ENCODE results near the gene ZNF793. TPM values are rescaled to one million over a fixed set of nuclear protein-coding genes. Genes with fewer than 3 reads are reported as not detected.

The ZNF793 gene
- 0.39 and 0.44 TPM in 2 replicates for total RNA-seq

DNA sequence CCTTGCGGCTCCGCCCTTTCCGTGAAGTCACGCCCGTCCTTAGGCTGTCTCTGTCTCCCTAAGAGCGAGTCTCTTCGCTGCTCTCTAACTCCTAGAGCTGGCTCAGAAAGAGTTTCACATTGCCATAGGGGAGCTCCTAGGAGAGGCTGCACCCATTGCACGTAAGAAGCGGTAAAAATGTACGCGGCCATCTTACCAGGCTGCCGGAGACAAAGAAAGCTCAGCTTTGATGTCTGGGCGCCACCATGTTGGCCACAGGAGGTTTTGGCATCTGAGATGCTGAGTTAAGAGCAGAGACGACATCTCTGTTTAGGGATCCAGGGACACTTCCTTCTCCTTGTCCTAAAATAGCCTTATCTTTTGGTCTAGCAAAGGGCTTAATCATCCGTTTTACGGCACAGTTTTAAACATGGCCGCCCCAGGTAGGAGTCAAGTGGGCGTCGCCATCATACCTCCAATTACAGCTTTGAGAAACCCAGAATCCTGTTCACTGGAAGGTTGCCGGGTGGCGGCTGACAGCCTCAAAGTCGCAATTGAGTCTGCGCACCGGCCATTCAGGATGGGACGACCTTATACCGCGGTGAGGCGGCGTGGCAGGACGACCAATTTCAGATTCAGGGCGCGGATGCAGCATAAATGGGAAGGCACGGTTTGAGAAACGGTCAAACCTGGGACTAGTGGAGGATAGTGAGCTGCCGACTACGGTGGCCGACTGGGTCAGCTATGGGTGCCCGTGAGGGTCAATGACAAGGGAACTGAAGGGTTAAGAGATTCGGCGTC lies at the start of gene ZNF793:
Gene ZNF793 (plus strand): TSS at position 553 of the 780 bp plus-strand sequence. CDS start 16,501 bp downstream, outside the sequence.
- H3K4me1 Mint-ChIP-seq (ENCODE audit: low read depth): no peaks in the 10 kb centered on the region
- H3K4me3 Mint-ChIP-seq: no peak within 1 kb of the TSS
- DNase-seq (ENCODE audit: low spot score): peak; percentile 21
- peaks cover 34% of the 10 kb centered on the region for H3K9me3 Mint-ChIP-seq
- no peak within 1 kb of the TSS for H3K27ac Mint-ChIP-seq
- H3K36me3 Mint-ChIP-seq (ENCODE audit: low read depth): peaks cover 3% of the 10 kb centered on the region
- intact Hi-C loops (cut with micrococcal nuclease): loop anchor here (5.0 kb wide), 1 partner anchor 39 kb away; the partner anchor contains the start of genes ZNF569 and ZNF570
- H3K27me3 Mint-ChIP-seq (ENCODE audit: insufficient read depth): no peaks in the 10 kb centered on the region

DNA sequence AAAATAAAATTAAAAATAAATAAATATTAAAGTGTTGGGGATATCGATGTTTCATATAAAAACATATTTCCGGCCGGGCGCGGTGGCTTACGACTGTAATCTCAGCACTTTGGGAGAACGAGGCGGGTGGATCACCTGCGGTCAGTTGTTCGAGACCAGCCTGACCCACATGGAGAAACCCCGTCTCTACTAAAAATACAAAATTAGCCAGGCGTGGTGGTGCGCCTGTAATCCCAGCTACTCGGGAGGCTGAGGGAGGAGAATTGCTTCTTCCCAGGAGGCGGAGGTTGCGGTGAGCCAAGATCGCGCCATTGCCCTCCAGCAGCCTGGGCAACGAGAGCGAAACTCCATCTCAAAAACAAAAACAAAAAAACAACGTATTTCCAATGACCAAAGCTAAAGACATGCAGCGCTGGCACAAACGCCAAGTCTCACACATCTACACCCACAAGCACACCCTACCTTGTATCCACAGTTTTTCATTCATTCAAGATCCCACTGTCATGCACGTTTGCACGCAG lies 40.4 kb upstream of the ZNF793 start:
- no peaks in the 10 kb centered on the region for H3K27me3 Mint-ChIP-seq (ENCODE audit: insufficient read depth)
- intact Hi-C loops (cut with micrococcal nuclease): loop anchor here (1.0 to 10.0 kb wide), 8 partner anchors 41 to 1352 kb away; partner anchors contain the start of genes CATSPERG, OVOL3, POLR2I and TBCB
- H3K9me3 Mint-ChIP-seq: peaks cover 24% of the 10 kb centered on the region
- H3K36me3 Mint-ChIP-seq (ENCODE audit: low read depth): peaks cover 24% of the 10 kb centered on the region
- peaks cover 27% of the 10 kb centered on the region for H3K4me1 Mint-ChIP-seq (ENCODE audit: low read depth)
- H3K4me3 Mint-ChIP-seq: peak overlapping the region; percentile 92
- H3K27ac Mint-ChIP-seq: peak overlapping the region; percentile 93
- no peak for DNase-seq (ENCODE audit: low spot score)

DNA sequence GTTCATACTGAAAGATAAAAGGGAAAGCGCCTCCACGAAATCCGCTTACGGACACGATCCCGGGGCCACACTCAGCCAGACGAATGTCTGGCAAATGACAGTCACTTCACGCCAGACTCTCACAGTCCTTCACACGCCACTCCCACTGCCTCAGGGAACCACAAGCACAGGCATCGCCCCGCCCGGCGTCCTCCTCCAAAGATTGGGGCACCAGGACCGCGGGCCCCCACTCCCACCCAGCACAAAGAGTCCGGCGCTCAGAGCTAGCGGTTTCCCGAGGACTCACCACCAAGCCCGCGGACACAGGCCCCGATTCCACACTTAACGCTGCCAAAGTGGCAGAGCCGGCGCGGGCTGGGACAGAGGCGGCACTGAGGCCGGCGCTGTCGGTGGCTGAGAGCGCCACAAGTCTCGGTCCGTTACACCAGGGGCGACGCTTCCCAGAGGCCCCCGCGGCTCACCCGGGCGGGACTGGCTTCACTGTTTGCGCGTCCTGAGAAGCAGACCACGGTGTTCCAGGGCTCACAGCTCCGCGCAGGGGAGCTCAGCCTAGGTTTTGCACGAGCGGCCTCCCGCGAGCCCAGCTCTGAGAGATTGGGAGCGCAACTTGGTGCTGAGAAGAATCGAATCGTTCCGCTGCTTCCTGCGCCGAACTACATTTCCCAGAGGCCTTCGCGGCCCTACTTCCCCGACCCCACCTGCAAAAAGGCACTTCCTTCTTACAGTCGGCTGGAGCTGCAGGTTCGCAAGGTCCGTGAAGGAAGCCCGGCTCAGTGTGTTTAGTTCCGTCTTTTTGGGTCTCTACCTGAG lies 39.7 kb upstream of the ZNF793 start, which contains the start of gene ZNF569:
Gene ZNF569 (minus strand): TSS at position 647 of the 810 bp plus-strand sequence. CDS start 22,523 bp downstream, outside the sequence.
- peak within 1 kb of the TSS; percentile 93 for H3K27ac Mint-ChIP-seq
- peak; percentile 85 for DNase-seq (ENCODE audit: low spot score)
- intact Hi-C loops (cut with micrococcal nuclease): loop anchor here (1.0 to 10.0 kb wide), 15 partner anchors 40 to 1352 kb away; partner anchors contain the start of genes CATSPERG, OVOL3, POLR2I and TBCB
- no peaks in the 10 kb centered on the region for H3K27me3 Mint-ChIP-seq (ENCODE audit: insufficient read depth)
- H3K4me3 Mint-ChIP-seq: peak within 1 kb of the TSS; percentile 92
- H3K4me1 Mint-ChIP-seq (ENCODE audit: low read depth): peaks cover 27% of the 10 kb centered on the region
- peaks cover 24% of the 10 kb centered on the region for H3K36me3 Mint-ChIP-seq (ENCODE audit: low read depth)
- peaks cover 24% of the 10 kb centered on the region for H3K9me3 Mint-ChIP-seq

DNA sequence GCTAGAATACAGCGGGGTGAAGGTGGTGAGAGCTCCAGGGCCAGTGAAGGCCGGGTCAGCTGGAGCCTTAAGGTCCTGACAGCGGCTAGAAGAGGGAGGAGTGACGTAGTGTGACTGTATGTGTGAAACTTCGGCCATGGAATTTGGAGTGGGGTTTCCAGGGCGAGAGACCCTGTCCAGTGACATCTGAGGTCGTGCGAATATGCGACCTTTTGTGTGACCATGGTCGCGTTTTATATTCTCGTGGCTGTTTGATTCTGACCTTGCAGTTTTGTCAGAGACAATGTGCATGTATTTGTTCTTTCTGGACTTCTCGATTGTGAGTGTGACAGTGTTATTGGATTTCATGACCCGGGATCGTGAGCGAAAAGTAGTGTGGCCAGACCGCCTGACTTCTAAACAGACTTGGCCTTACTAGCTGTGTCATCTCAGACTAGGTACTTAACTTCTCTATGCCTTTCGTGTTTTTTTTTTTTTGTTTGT lies 39.1 kb upstream of the ZNF793 start:
- Mint-ChIP-seq H3K4me1 (ENCODE audit: low read depth) (peaks cover 27% of the 10 kb centered on the region), H3K27me3 (ENCODE audit: insufficient read depth) (no peaks in the 10 kb centered on the region), H3K36me3 (ENCODE audit: low read depth) (peaks cover 24% of the 10 kb centered on the region), H3K27ac (peak overlapping the region; percentile 93), H3K9me3 (peaks cover 24% of the 10 kb centered on the region), H3K4me3 (peak overlapping the region; percentile 92)
- intact Hi-C loops (cut with micrococcal nuclease): loop anchor here (1.0 to 10.0 kb wide), 15 partner anchors 40 to 1353 kb away; partner anchors contain the start of genes CATSPERG, OVOL3, POLR2I and SIPA1L3
- no peak for DNase-seq (ENCODE audit: low spot score)

DNA sequence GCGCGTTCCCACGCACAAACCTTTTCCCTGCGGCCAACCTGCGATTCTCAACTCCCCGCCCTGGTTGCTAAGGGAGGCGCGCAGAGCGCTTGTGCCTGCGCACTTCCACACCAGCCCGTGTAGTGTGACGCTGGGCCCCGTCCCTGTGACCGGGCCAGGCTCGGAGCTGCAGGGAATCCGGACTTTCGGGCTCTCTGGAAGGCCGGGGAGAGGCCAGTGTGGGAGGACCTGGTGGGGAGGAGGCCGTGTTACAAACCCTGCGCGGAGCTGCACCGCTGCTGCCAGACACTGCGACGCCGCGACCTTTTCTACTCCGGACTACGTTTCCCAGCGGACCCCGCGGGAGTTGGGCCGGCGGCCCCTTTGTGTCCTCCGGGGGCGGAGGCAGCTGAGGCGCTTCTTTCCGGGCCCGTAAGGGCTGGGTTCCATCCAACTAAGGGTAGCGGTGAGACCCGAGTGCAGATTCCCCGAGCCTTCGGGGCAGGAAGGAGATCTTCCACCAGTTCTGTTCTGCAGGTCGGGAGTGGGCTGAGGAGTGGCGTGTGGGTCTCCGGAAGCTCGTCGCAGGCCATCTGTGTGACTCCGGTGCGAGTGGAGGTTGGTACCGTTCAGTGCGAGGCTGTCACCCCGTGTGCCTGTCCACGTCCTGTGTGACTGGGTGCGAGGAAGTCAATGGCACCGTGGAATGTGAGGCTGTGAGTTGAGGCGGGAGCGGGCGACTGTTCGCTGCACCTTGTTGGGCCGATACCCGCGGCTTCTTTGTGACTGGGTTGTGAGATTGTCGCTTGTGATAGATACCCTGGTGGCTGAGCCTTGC lies 37.6 kb upstream of the ZNF793 start, which contains the start of gene ZNF570:
Gene ZNF570 (plus strand): TSS at position 396 of the 817 bp plus-strand sequence. CDS start 999 bp downstream, outside the sequence.
- peak; percentile 85 for DNase-seq (ENCODE audit: low spot score)

DNA sequence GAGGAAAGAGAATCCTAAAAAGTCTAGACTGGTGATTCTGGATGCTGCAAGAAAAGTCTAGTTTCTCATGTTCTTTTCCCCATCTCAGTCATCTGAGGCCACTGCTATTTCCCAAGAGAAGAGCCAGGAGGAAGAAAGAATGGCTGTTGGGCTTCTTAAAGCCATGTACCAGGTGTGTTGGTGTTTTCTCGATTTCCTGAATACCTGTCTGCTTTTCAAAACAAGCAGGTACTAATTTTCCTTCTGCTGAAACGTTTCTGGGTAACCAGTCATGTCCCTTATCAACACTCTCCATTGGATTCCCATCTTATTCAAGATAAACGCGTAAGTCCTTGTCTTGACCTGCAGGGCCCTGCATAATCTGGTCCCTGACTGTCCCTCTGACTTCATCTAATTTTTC lies 36.5 kb upstream of the ZNF793 start:
- peak overlapping the region; percentile 92 for H3K4me3 Mint-ChIP-seq
- no peaks in the 10 kb centered on the region for H3K27me3 Mint-ChIP-seq (ENCODE audit: insufficient read depth)
- H3K27ac Mint-ChIP-seq: peak overlapping the region; percentile 93
- peaks cover 27% of the 10 kb centered on the region for H3K4me1 Mint-ChIP-seq (ENCODE audit: low read depth)
- no peak for DNase-seq (ENCODE audit: low spot score)
- intact Hi-C loops (cut with micrococcal nuclease): no loop called here
- H3K36me3 Mint-ChIP-seq (ENCODE audit: low read depth): peaks cover 17% of the 10 kb centered on the region
- H3K9me3 Mint-ChIP-seq: peaks cover 16% of the 10 kb centered on the region

More for the DNA sequence above, 37.6 kb upstream of the ZNF793 start, which contains the start of gene ZNF570:
- Mint-ChIP-seq H3K4me1 (ENCODE audit: low read depth) (peaks cover 27% of the 10 kb centered on the region), H3K27ac (peak within 1 kb of the TSS; percentile 93), H3K36me3 (ENCODE audit: low read depth) (peaks cover 24% of the 10 kb centered on the region), H3K27me3 (ENCODE audit: insufficient read depth) (no peaks in the 10 kb centered on the region), H3K4me3 (peak within 1 kb of the TSS; percentile 92), H3K9me3 (peaks cover 24% of the 10 kb centered on the region)
- intact Hi-C loops (cut with micrococcal nuclease): loop anchor here (1.0 to 10.0 kb wide), 10 partner anchors 38 to 1354 kb away; partner anchors contain the start of genes CATSPERG, OVOL3, POLR2I and SIPA1L3

DNA sequence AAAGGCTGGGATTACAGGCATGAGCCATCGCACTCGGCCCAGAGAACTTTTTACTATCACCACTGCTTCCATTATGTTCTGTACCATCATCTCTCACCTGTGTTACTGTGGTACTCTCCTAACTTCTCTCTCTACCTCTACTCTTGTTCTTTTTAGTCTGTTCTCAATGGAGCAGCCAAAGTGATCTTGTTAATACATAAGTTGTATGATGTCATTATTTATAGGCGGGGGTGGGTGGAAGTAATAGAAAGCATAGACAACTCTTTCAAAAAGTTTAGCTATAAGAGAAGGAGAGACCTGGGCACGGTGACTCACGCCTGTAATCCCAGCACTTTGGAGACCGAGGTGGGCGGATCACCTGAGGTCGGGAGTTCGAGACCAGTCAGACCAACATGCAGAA lies 34.6 kb upstream of the ZNF793 start:
- peaks cover 28% of the 10 kb centered on the region for H3K36me3 Mint-ChIP-seq (ENCODE audit: low read depth)
- DNase-seq (ENCODE audit: low spot score): no peak
- no peaks in the 10 kb centered on the region for H3K27me3 Mint-ChIP-seq (ENCODE audit: insufficient read depth)
- H3K4me1 Mint-ChIP-seq (ENCODE audit: low read depth): peaks cover 21% of the 10 kb centered on the region
- H3K9me3 Mint-ChIP-seq: peaks cover 30% of the 10 kb centered on the region
- intact Hi-C loops (cut with micrococcal nuclease): no loop called here
- H3K27ac Mint-ChIP-seq: no peak overlapping the region
- no peak overlapping the region for H3K4me3 Mint-ChIP-seq

DNA sequence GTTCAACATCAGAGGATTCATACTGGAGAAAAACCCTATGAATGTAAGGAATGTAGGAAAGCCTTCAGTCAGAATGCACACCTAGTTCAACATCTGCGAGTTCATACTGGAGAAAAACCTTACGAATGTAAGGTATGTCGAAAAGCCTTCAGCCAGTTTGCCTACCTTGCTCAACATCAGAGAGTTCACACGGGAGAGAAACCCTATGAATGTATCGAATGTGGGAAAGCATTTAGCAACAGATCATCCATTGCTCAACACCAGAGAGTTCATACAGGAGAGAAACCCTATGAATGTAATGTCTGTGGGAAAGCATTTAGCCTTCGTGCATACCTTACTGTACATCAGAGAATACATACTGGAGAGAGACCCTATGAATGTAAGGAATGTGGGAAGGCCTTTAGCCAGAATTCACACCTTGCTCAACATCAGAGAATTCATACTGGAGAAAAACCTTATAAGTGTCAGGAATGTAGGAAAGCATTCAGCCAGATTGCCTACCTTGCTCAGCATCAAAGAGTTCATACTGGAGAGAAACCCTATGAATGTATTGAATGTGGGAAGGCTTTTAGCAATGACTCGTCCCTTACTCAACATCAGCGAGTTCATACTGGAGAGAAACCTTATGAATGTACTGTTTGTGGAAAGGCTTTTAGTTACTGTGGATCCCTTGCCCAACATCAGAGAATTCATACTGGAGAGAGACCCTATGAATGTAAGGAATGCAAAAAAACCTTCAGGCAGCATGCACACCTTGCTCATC lies 22.2 kb upstream of the ZNF793 start:
- H3K27ac Mint-ChIP-seq: no peak overlapping the region
- peaks cover 71% of the 10 kb centered on the region for H3K9me3 Mint-ChIP-seq
- H3K4me3 Mint-ChIP-seq: no peak overlapping the region
- H3K36me3 Mint-ChIP-seq (ENCODE audit: low read depth): peaks cover 38% of the 10 kb centered on the region
- no peaks in the 10 kb centered on the region for H3K27me3 Mint-ChIP-seq (ENCODE audit: insufficient read depth)
- no peaks in the 10 kb centered on the region for H3K4me1 Mint-ChIP-seq (ENCODE audit: low read depth)
- no peak for DNase-seq (ENCODE audit: low spot score)
- intact Hi-C loops (cut with micrococcal nuclease): no loop called here

DNA sequence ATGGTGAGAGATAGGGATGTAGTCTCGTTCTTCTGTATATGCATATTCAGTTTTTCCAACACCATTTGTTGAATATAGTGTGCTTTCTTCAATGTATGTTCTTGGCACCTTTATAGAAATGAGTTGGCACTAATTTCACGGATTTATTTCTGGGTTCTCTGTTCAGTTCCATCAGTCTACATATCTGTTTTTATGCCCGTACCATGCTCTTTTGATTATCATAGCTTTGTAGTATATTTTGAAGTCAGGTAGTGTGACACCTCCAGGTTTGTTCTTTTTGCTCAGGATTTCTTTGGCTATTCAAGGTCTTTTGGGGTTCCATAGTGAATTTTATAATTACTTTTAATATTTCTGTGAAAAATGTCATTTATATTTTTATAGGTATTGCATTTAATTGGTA lies 14.5 kb upstream of the ZNF793 start:
- Mint-ChIP-seq H3K27me3 (ENCODE audit: insufficient read depth) (no peaks in the 10 kb centered on the region), H3K36me3 (ENCODE audit: low read depth) (no peaks in the 10 kb centered on the region), H3K9me3 (peaks cover 48% of the 10 kb centered on the region), H3K27ac (no peak overlapping the region), H3K4me3 (no peak overlapping the region), H3K4me1 (ENCODE audit: low read depth) (no peaks in the 10 kb centered on the region)
- no peak for DNase-seq (ENCODE audit: low spot score)
- intact Hi-C loops (cut with micrococcal nuclease): no loop called here

DNA sequence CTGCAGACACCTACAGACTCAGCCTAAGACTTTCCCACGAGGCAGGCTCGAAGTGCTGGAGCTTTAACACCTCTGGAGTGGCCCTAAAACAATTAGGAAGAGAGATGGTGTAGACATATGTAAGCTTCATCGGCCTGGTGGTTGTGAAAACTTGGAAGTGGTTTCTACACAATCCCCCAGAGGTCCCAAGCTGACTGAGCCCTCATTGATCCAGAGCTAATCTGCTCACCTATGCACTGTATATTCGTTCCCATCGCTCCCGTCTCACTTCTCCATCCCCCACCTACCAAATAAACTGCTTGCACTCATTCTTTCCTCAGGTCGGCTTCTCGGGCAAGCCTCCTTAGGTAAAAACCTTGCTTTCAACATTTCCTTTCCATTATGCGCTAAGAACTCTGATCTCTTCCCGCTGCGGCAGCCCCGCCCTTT lies 767 bp upstream of the ZNF793 start:
- H3K36me3 Mint-ChIP-seq (ENCODE audit: low read depth): peaks cover 3% of the 10 kb centered on the region
- peaks cover 33% of the 10 kb centered on the region for H3K9me3 Mint-ChIP-seq
- H3K27ac Mint-ChIP-seq: no peak overlapping the region
- no peak for DNase-seq (ENCODE audit: low spot score)
- no peaks in the 10 kb centered on the region for H3K4me1 Mint-ChIP-seq (ENCODE audit: low read depth)
- H3K4me3 Mint-ChIP-seq: no peak overlapping the region
- intact Hi-C loops (cut with micrococcal nuclease): loop anchor here (5.0 kb wide), 1 partner anchor 39 kb away; the partner anchor contains the start of genes ZNF569 and ZNF570
- H3K27me3 Mint-ChIP-seq (ENCODE audit: insufficient read depth): no peaks in the 10 kb centered on the region

DNA sequence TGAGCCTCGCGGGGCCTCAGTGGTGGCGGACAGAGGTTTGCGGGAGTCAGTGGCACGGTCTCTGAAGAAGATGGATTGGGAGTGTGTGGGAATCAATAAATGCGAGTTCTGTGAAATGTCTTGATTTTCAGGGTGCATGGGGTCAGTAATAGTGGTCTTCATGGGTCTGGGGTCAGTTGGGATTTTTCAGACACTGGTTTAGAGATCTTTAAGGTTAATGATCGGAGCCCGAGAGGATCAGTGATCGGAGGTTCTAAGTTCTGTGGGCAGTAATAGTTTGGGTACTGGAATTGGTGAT lies 377 bp downstream of the ZNF793 start:
- Mint-ChIP-seq H3K4me1 (ENCODE audit: low read depth) (no peaks in the 10 kb centered on the region), H3K27me3 (ENCODE audit: insufficient read depth) (no peaks in the 10 kb centered on the region), H3K36me3 (ENCODE audit: low read depth) (peaks cover 3% of the 10 kb centered on the region), H3K27ac (no peak overlapping the region), H3K9me3 (peaks cover 33% of the 10 kb centered on the region), H3K4me3 (no peak overlapping the region)
- DNase-seq (ENCODE audit: low spot score): no peak
- intact Hi-C loops (cut with micrococcal nuclease): loop anchor here (5.0 kb wide), 1 partner anchor 40 kb away; the partner anchor contains the start of genes ZNF569 and ZNF570

Data from activated T-helper 1 cell treated with anti-CD3 and anti-CD28 coated beads, Interleukin-12 subunit alpha, Interleukin-12 subunit beta, Interleukin-2, Interleukin-4 antibody, amounts not matched to agents 30 ng/mL and 10 ng/mL and 1 ng/mL, durations not matched to agents 14 hours and 24 hours and 36 hours (primary cell).